OCI-LY3 (cell line): Measurements from ENCODE around the gene DMBX1.

Experiments
- H2AFZ ChIP-seq: fragments of 200-600, 300-600 bp; shearing (Covaris generic); 2 replicates; pipeline ENCODE4 v1.6.0; 2014; ENCODE audit warnings: antibody characterized with exemption, low read depth, low read length
- H3K27ac ChIP-seq: fragments of 200-600, 300-600 bp; sonication (generic); 2 replicates; pipeline ENCODE4 v1.5.1; 2014; ENCODE audit warnings: mild to moderate bottlenecking, low read length, moderate library complexity, mixed read lengths
- H3K27me3 ChIP-seq: fragments of 200-600, 300-600 bp; sonication (generic); 2 replicates; pipeline ENCODE4 v1.6.1; 2014; ENCODE audit warnings: low read depth, low read length, mixed read lengths
- H3K36me3 ChIP-seq: fragments of 200-600, 300-600 bp; sonication (generic); replicated peaks from 2 replicates; pipeline ENCODE3; 2014; ENCODE audit warnings: low read depth, low read length, mixed read lengths
- H3K4me1 ChIP-seq: fragments of 300-600, 200-600 bp; sonication (generic); 2 replicates; pipeline ENCODE4 v1.6.1; 2014; ENCODE audit warnings: low read length, mixed read lengths
- H3K4me2 ChIP-seq: fragments of 200-600, 300-600 bp; sonication (generic); 2 replicates; pipeline ENCODE4 v1.6.1; 2014; ENCODE audit warnings: low read length, mixed read lengths
- H3K4me3 ChIP-seq: fragments of 300-600, 200-600 bp; sonication (generic); 2 replicates; pipeline ENCODE4 v1.5.1; 2014; ENCODE audit warnings: antibody characterized with exemption, mild to moderate bottlenecking, low read length, moderate library complexity
- H3K79me2 ChIP-seq: fragments of 300-600, 200-600 bp; shearing (Covaris generic); 2 replicates; pipeline ENCODE4 v1.6.1; 2014; ENCODE audit warnings: mild to moderate bottlenecking, low read length, mixed read lengths
- H3K9ac ChIP-seq: fragments of 300-600, 200-600 bp; shearing (Covaris generic); 2 replicates; pipeline ENCODE4 v1.6.0; 2014; ENCODE audit warnings: mild to moderate bottlenecking, low read length, moderate library complexity
- H3K9me3 ChIP-seq: fragments of 200-600, 300-600 bp; shearing (Covaris generic); 2 replicates; pipeline ENCODE4 v1.6.1; 2014; ENCODE audit warnings: low read length, mixed read lengths; ENCODE audit not compliant: insufficient read depth
- H4K20me1 ChIP-seq: fragments of 200-600, 300-600 bp; sonication (generic); 2 replicates; pipeline ENCODE4 v1.6.1; 2016; ENCODE audit warnings: low read length, mixed read lengths; ENCODE audit not compliant: insufficient read depth
- EZH2phosphoT487 ChIP-seq: fragments of 200-600 bp; shearing (Covaris generic); IDR thresholded peaks from 2 replicates; pipeline ENCODE4 v1.6.1; 2018; ENCODE audit warnings: antibody characterized with exemption, mixed run types, low read depth
- TF ChIP-seq, protein P1 (sequence below): fragments of 200-600, 300-600 bp; sonication (generic); IDR thresholded peaks from 2 replicates; pipeline ENCODE4 v1.5.1; 2014; ENCODE audit warnings: antibody characterized with exemption, low read length, low read depth

DMBX1 gene

GRCh38 chr1:46472498-46473181 lies 17.0 kb upstream of the DMBX1 start:
- no peaks in the 10 kb centered on the region for H3K36me3 ChIP-seq
- H2AFZ ChIP-seq, result no peak overlapping the region
- H3K27ac ChIP-seq, result no peak overlapping the region
- peaks cover 18% of the 10 kb centered on the region for H3K4me1 ChIP-seq
- H3K4me2 ChIP-seq, result peak overlapping the region; percentile 58
- H3K9ac ChIP-seq, result no peak overlapping the region
- TF ChIP-seq EZH2phosphoT487, result no peak
- TF ChIP-seq, protein P1, sequence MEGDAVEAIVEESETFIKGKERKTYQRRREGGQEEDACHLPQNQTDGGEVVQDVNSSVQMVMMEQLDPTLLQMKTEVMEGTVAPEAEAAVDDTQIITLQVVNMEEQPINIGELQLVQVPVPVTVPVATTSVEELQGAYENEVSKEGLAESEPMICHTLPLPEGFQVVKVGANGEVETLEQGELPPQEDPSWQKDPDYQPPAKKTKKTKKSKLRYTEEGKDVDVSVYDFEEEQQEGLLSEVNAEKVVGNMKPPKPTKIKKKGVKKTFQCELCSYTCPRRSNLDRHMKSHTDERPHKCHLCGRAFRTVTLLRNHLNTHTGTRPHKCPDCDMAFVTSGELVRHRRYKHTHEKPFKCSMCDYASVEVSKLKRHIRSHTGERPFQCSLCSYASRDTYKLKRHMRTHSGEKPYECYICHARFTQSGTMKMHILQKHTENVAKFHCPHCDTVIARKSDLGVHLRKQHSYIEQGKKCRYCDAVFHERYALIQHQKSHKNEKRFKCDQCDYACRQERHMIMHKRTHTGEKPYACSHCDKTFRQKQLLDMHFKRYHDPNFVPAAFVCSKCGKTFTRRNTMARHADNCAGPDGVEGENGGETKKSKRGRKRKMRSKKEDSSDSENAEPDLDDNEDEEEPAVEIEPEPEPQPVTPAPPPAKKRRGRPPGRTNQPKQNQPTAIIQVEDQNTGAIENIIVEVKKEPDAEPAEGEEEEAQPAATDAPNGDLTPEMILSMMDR, result no peak
- H3K9me3 ChIP-seq, result no peaks in the 10 kb centered on the region
- H3K4me3 ChIP-seq, result no peak overlapping the region
- no peaks in the 10 kb centered on the region for H3K27me3 ChIP-seq
- H3K79me2 ChIP-seq, result no peaks in the 10 kb centered on the region
- no peaks in the 10 kb centered on the region for H4K20me1 ChIP-seq

DNA sequence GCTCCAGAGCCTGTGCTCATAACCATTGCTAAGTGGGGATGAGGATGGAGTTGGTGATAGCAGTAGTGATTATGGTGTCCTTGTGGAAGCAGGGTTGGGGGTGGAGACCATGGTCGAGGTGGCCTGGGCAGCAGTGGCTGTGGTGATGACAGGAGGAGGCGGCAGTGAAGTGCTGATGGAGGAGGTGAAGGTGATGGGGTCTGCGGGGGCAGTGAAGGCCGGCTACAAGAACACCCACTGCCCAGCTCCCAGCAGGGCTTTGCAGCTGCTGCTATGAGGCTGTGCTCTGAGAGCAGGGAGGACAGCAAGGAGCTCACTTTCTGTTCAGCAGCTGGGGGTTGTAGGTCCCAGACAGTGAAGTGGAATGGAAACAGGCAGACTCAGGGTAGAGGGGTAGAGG lies 15.6 kb upstream of the DMBX1 start:
- Histone ChIP-seq H3K27me3 (no peaks in the 10 kb centered on the region), H3K4me1 (peaks cover 18% of the 10 kb centered on the region), H3K9me3 (no peaks in the 10 kb centered on the region), H2AFZ (no peak overlapping the region), H3K79me2 (no peaks in the 10 kb centered on the region), H4K20me1 (no peaks in the 10 kb centered on the region), H3K36me3 (no peaks in the 10 kb centered on the region), H3K27ac (no peak overlapping the region), H3K9ac (no peak overlapping the region), H3K4me3 (no peak overlapping the region), H3K4me2 (no peak overlapping the region)
- no peak for TF ChIP-seq EZH2phosphoT487
- TF ChIP-seq, protein P1, result no peak

GRCh38 chr1:46474570-46474969 lies 15.1 kb upstream of the DMBX1 start:
- no peaks in the 10 kb centered on the region for H4K20me1 ChIP-seq
- no peak overlapping the region for H3K4me2 ChIP-seq
- H2AFZ ChIP-seq, result no peak overlapping the region
- no peak overlapping the region for H3K27ac ChIP-seq
- no peaks in the 10 kb centered on the region for H3K9me3 ChIP-seq
- no peaks in the 10 kb centered on the region for H3K79me2 ChIP-seq
- H3K4me3 ChIP-seq, result no peak overlapping the region
- TF ChIP-seq, protein P1, result no peak
- TF ChIP-seq EZH2phosphoT487, result no peak
- no peak overlapping the region for H3K9ac ChIP-seq
- H3K36me3 ChIP-seq, result no peaks in the 10 kb centered on the region
- no peaks in the 10 kb centered on the region for H3K27me3 ChIP-seq
- H3K4me1 ChIP-seq, result peaks cover 18% of the 10 kb centered on the region

DNA sequence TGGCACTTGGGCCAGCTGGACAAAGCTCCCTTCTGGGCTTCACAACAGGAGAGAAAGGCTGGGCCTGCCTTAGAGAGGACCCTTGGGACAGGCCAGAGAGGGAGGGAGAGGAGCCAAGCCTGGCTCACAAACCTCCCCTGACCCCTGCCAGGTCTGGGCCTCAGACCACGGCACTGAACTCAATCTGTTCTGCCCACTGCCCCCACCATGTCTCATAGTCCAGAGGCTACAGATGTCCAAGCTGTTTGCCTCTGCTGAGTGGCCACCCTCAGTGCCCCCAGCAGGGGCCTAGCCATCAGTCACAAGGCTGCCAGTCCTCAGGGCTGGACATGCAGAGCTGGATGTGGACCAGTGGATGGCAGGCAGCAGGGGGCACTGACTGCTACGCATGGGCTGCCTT lies 13.0 kb upstream of the DMBX1 start:
- H3K4me1 ChIP-seq, result peaks cover 17% of the 10 kb centered on the region
- no peak overlapping the region for H3K4me2 ChIP-seq
- TF ChIP-seq, protein P1, result no peak
- TF ChIP-seq EZH2phosphoT487, result no peak
- H2AFZ ChIP-seq, result no peak overlapping the region
- H3K36me3 ChIP-seq, result no peaks in the 10 kb centered on the region
- no peaks in the 10 kb centered on the region for H4K20me1 ChIP-seq
- no peaks in the 10 kb centered on the region for H3K79me2 ChIP-seq
- H3K27me3 ChIP-seq, result no peaks in the 10 kb centered on the region
- H3K4me3 ChIP-seq, result no peak overlapping the region
- H3K9me3 ChIP-seq, result no peaks in the 10 kb centered on the region
- no peak overlapping the region for H3K27ac ChIP-seq
- no peak overlapping the region for H3K9ac ChIP-seq
